Stimulated activated naive CD4-positive, alpha-beta T cell (primary cell): ENCODE results near the gene TERT.
"Not testable (repeated sequence)": the region's sequence is repeated elsewhere in the genome, so short reads cannot be mapped to it uniquely, and the experiment has no call there.

Experiments
- DNase-seq, 6 experiments: peaks; one replicate each; lab custom pipeline; 2025; lab: John Stamatoyannopoulos, UW

TERT gene

DNA sequence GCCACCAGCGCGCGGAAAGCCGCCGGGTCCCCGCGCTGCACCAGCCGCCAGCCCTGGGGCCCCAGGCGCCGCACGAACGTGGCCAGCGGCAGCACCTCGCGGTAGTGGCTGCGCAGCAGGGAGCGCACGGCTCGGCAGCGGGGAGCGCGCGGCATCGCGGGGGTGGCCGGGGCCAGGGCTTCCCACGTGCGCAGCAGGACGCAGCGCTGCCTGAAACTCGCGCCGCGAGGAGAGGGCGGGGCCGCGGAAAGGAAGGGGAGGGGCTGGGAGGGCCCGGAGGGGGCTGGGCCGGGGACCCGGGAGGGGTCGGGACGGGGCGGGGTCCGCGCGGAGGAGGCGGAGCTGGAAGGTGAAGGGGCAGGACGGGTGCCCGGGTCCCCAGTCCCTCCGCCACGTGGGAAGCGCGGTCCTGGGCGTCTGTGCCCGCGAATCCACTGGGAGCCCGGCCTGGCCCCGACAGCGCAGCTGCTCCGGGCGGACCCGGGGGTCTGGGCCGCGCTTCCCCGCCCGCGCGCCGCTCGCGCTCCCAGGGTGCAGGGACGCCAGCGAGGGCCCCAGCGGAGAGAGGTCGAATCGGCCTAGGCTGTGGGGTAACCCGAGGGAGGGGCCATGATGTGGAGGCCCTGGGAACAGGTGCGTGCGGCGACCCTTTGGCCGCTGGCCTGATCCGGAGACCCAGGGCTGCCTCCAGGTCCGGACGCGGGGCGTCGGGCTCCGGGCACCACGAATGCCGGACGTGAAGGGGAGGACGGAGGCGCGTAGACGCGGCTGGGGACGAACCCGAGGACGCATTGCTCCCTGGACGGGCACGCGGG is at the start of gene TERT:
TSS of gene TERT (minus strand) at position 234 of the 815 bp plus-strand sequence. CDS start at position 155, 79 bp downstream.
- peak; percentile 55 to 81 (median 79) for DNase-seq

DNA sequence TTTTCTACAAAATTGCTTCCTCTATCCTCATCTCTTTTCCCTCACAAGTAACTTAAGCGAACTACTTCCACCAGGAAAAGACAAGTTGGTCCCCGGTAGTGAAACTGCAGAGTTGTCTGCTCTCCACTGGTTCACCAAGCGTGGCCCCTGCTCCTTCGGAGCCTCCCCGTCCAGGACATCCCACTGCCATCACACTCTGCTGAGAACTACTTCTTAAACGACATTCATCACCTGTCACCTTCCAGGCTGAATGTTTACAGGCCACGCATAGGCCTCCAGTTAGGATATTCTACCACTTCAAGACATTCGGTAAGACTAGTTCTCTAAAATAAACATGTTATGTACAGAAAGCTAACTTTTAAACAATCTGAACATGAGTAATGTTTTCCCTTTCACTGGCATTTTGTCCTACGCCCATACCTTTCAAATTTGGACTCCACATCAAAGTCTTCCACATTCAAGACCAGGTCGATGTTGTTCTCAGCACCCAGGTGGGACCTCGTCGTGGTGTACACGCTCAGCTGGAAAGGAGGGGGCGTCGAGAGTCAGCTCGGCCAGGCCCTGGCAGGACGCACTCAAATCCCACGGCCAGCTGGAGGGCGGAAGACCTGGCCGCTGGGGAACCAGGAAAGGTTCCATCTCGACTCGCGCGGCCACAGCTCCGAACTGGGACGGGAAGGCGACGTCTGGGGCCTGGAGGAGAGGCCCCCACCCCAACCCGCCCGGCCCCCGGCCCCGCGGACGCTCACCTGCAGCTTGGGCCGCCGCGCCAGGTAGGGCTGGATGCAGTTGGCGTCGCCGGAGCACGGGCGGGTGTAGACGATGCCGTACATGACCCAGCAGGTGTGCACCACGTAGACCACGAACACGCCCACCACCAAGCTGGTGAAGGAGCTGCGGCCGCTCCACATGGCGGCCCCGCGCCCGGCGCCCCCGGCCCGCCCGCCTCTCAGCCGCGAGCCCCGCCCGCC is 49.3 kb upstream of the TERT start:
- peak in 3 of 6 experiments; percentile 27 to 54 (median 37) for DNase-seq

DNA sequence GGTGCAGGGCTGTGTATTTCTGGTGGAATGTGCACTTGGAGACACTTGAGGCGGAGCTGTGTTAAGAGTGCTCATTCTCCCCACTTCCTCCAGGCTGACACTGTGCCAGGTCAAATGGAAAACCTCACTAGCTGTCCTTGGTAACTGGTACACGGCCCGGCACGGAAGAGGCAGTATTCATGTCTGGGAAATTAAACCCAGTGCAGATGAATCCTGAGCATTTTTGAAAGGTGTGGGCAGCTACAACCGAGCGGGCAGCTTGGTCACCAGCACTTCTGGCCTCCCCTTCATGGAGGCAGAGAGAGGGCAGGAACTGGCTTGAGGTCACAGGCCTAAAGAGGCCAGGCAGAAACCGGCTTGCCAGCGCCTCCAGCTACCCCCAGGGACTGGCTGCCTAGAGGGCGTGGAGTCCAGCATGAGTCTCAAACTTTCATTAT is 48.5 kb upstream of the TERT start:
- no peak for DNase-seq

DNA sequence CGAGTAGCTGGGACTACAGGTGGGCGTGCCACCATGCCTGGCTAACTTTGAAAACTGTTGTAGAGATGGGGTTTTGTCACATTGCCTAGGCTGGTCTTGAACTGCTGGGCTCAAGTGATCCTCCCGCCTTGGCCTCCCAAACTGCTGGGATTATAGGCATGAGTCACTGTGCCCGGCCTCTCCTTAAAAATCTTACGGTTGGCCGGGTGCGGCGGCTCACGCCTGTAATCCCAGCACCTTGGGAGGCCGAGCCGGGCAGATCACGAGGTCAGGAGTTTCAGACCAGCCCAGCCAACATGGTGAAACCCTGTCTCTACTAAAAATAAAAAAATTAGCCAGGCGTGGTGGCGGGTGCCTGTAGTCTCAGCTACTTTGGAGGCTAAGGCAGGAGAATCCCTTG is 47.8 kb upstream of the TERT start:
- not testable (repeated sequence) for DNase-seq

DNA sequence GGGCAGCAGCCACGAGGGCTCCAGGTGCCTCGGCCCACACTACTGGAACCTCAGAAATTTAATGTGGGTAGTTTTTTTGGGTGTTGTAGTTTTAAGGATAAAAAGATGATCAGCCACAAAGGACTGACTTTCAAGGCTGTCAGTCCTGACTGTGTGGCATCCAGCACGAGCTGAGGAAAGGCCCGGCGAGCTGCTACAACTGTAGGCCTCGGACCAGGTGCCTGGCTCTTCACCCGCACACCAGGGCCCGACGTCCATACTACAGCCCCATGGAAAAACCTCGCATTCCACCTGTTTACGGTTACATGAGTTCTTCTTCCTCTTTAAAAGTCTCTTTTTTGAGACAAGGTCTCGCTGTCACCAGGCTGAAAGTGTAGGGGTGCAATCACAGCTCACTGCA is 47.4 kb upstream of the TERT start:
- DNase-seq: no peak

DNA sequence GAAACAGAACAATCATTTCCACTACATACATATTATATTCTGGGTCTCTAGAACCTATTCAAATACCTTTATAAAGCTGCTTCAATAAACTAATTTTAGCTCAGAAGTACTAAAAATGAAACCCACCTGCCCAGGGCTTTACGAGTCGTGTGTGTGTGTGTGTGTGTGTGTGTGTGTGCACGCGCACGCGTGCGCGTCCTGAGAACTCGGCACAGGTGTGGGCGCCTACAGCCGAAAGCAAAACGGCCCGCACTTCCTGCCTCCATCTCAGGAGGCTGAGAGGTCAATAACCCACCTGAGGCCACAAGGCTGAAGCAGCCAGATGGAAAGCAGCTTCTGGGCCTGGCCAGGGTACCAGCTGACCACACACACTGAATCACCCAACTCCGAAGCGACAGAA is 47.0 kb upstream of the TERT start:
- no peak for DNase-seq

DNA sequence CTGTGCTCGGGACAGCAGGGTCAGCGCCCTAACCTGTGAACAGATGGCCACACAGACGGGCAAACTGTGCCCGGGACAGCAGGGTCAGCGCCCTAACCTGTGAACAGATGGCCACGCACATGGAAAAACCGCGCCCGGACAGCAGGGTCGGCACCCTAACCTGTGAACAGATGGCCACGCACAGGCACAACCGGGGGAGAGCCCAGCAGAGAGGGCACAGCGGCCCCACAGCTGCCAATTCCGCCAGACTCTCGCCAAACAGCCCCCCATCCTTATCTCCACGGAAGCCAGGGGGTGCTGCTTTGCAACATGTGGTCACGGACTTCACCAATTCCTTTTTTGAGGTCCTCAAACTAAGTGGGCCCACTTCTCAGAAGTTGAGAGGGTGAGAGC is 44.9 kb upstream of the TERT start:
- not testable (repeated sequence) for DNase-seq

DNA sequence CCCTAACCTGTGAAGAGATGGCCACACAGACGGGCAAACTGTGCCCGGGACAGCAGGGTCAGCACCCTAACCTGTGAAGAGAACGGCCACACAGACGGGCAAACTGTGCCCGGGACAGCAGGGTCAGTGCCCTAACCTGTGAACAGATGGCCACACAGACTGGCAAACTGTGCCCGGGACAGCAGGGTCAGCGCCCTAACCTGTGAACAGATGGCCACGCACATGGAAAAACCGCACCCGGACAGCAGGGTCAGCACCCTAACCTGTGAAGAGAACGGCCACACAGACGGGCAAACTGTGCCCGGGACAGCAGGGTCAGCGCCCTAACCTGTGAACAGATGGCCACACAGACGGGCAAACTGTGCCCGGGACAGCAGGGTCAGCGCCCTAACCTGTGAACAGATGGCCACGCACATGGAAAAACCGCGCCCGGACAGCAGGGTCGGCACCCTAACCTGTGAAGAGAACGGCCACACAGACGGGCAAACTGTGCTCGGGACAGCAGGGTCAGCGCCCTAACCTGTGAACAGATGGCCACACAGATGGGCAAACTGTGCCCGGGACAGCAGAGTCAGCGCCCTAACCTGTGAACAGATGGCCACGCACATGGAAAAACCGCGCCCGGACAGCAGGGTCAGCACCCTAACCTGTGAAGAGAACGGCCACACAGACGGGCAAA is 44.4 kb upstream of the TERT start:
- DNase-seq: not testable (repeated sequence)

DNA sequence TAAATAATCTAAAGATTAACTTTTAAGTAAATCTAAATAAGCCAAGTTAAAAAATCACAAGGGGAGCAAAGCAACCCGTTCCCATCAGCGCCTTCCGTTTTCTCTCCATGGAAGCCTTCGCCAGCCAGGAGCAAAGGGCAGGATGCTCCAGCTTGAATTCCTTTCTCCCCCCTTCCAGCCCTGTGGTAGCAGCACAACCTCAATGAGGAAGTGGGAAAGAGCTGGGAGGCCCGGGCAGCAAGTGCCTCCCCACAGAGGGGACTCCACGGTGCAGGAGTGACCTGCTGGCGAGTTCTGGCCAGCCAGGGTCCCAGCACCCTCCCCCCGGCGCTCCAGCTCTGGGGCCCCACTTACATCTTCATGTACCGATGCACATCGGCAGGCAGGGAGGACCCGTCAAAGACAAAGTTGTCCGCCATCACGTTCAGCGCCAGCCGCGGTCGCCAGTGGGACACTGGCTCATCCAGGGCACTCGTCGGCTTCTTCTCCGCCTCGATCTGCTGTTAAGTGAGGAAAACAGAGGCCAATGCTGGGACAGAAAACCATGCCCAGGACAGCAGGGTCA is 43.7 kb upstream of the TERT start:
- no peak for DNase-seq

DNA sequence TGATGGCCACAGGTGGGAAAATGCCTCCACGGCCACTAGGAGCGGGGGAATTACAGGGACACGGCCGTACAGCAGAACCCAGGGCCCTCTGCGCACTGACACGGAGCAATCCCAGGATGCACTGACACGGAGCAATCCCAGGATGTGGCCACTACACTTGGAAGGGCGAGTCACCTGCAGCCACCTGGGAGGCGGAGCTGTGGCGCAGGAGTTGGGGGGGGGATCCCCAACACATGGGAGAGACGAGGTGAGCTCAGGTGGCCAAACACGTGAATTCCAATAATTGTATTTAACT is 43.3 kb upstream of the TERT start:
- DNase-seq: no peak

DNA sequence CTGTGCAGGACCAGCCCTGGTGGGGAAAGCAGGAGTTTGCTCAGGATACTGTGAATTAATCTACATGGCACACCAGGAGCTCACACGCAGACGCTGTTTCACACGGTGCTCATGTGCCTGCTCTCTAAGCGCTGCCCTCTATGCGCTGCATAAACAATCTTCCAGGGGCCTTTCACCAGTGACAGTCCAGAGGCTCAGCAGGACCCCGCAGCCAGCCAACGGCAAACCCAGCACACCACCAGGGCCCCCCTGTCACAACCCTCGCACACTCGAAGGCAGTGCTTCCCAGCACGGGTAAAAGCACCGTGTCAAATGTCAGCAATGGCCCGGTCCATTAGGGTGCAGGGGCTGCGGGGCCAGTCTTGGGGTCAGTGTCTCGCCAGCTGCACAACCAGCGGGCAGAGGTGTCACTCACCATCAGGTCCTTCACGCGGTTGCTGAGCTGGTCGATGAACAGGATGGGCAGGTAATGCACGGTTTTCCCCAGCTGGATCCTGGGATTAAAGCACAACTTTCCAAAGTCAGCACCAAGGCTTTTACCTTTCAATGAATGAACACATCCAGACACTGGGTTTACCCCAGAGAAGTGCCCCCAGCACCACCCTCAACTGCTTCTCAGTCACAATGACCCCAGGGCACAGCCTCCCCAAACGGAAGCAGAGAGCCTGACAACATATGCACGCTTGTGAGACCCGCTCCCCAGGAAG is 42.8 kb upstream of the TERT start:
- DNase-seq: no peak

DNA sequence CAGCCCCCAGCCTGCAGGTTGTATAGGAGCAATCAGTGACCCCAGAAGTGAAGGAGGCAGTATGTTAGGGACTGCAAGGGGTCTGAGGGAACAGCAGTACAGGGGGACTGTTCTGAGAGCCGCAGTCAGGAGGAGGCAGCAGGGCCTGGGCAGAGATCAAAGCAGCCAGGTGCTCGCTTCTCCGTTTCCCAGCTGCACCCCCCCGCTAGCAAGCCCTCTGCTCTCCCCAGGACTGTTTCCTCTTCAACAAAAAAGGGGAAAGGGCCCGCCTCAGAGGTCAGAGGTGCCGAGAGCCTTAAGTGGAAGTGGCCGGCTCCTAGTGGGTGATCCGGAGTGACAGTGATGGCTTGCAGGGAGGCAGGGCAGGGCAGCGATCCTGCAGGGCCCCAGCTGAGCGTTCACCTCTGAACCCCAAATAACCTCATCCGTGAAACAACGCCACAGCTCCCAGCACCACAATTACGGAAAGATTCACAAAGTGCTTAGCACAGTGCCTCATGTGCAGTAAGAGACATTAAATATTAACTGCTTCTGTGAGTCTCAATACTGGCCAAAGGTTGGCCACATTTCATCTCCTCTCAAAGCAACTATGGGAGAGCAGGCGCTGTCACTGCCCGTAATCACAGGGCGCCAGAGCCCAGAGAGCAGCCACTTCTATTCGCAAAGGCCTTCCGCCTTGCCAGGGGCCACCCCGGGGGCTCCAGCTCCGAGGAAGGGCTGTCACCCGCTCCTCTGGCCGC is 42.1 kb upstream of the TERT start:
- no peak for DNase-seq

DNA sequence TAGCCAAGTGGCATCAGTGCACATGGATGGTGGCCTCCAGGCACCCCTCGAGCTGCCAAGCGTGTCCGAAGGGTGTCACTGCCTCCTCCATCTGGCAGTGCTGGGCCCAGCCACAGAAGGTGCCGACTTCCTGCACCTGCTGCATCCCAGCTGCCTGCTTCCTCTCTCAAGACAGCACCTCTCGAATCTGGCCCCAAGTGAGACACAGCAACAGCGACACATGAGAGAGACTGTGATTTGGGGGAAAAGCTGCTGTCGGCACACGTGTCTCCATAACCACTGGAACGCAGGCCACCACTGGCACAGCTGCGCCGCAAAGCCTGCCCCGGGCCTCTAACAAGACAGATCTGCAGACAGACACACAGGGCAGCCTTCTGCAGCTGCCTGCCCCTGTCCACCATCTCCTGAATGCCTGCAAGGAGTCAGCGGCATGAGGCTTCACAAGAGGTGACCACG is 41.3 kb upstream of the TERT start:
- peak in 1 of 6 experiments; percentile 12 for DNase-seq

DNA sequence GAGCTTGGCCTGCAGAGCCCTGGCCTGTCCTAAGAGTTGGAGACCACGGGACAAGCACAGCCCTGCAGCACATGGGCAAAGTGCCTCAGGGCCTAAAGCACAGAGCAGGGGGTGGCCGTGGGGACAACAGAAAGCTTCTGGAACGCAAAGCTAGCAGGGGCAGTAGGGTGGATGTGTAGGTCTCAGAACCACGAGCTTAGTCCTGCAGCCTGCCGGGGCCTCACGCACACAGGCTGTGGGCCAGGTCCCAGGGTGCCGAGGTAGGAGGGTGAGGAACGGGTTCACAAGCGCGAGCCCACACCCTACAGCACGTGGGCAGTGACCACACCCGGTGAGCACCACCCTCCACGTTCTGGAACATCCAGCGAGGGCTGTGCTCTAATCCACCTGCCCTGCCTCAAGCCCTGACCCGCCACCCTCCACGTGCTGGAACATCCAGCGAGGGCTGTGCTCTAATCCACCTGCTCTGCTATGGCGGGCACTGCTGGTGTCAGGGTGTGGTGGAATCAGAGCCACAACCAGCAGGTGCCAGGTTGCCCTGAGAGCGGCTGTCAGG is 40.8 kb upstream of the TERT start:
- DNase-seq: no peak

DNA sequence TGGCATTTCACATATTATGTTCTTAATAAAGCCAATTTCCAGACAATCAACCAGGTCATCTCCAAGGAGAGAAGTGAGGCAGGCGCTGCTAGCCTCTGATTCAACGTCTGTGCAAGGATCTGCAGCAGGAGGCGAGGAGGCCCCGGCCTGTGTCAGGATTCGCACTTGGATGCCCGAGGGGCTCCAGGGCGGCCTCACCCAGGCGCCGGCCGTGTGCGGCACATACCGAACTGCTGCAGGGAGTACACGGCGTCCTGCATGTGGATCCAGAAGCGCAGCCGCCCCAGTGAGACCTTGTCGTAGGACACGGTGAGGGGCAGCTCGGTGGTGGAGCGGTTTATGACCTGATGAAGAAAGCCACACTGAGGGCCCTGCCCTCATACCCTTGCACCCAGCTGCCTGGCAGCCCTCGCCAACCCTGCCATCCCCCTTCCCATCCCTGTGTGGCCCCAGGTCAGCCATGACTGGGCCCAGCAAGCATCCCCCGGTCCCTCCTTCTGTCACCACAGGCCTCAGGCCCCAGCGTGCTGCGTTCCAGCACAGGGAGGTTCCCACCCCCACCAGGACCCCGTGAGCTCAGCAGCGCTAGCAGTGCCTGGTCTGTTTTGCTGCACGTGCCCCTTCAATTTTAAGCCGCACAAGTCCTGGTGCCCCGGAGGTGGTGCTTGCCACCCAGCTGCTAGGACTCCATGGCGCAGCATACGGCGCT is 40.1 kb upstream of the TERT start:
- DNase-seq: no peak

DNA sequence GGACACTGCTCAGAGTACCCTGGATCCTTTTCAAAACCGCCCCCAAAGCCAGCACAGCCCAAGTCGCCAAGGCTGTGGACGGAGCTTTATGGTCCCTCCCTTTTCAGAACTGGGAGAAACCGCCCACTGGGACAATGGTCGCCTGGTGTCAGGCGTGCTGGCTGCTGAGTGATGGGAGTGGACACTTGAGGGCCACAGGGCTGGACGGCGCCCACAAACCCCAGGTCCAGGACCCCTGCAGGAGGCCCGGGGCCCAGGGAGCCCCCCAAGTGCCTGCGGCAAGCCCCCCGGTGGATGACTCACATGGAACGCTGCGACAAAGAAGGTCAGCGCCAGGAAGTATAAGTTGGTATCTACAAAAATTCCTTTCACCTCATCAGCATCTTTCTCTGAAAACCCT is 39.1 kb upstream of the TERT start:
- DNase-seq: no peak

DNA sequence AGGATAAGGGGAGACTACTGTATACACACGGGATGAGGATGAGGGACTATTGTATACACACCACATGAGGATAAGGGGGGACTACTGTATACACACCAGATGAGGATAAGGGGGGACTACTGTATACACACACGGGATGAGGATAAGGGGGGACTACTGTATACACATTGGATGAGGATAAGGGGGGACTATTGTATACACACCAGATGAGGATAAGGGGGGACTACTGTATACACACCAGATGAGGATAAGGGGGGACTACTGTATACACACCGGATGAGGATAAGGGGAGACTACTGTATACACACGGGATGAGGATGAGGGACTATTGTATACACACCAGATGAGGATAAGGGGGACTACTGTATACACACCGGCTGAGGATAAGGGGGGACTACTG is 38.4 kb upstream of the TERT start:
- DNase-seq: not testable (repeated sequence)

DNA sequence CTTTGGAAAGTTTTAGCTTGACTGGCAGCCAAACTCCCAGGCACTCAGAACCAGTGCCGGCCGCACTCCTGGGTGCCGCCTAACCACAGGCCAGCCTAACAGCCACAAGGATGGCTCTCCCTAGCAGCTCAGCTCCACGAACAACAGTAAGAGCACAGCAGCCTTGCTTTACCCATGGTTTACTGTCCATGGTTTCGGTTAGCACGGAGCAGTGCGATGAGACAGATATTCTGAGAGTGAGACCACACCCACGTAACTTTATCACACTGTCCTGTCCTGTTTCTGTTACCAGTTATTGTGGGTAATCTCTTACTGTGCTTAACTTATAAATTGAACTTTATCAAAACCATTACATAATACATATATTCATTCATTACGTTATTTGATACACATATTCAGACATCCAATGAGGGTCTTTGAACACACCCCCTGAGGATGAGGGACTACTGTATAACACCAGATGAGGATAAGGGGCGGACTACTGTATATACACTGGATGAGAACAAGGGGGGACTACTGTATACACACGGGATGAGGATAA is 37.7 kb upstream of the TERT start:
- no peak for DNase-seq

DNA sequence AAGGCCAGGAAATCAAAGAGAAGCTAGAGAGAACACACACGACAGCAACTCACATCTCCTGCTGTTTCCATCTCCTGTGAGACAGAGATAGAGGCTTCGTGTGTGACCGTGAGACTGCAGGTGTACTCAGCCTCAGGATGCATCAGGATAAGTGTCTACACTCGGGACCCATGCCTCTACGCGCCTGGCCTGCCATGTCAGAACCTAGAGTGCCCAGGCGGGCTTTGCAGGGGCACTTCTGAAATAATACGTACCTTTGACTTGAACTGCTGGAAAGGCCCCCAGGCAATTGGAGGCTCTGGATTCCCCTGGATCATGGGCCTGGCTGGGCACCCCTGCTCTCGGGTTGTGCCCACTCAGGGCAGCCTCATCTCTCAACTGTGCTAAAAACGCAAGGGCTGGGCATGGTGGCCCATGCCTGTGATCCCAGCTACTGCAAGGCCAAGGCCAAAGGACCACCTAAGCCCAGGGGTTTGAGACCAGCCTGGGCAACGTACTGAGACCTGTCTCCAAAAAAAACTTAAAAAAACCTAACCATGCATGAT is 37.1 kb upstream of the TERT start:
- DNase-seq: no peak
